Calu3 (cell line): ENCODE results near the gene RAD50. TPM values are rescaled to one million over a fixed set of nuclear protein-coding genes. Genes with fewer than 3 reads are reported as not detected.

Source experiments
- BruUV-seq: library from RNA; stranded (reverse); fragments of 400-500 nt; replicated peaks from 2 replicates; lab custom pipeline; 2021; lab: Mats Ljungman, UMichigan
- CTCF ChIA-PET: fragments of 300-600 bp; sonication (Branson Sonifier 250); formaldehyde crosslinking; loops from one replicate; lab custom pipeline; 2022; ENCODE audit warnings: antibody characterized with exemption; lab: Charles Lee
- DNase-seq: peaks from one replicate; pipeline ENCODE4 v3.0.0; 2022
- H3K27ac Mint-ChIP-seq: one replicate; pipeline ENCODE4 v1.8.0; 2022; ENCODE audit warnings: mixed read lengths; ENCODE audit not compliant: unreplicated experiment
- H3K27me3 Mint-ChIP-seq: one replicate; pipeline ENCODE4 v1.8.0; 2022; ENCODE audit warnings: mixed read lengths; ENCODE audit not compliant: unreplicated experiment
- H3K36me3 Mint-ChIP-seq: one replicate; pipeline ENCODE4 v1.8.0; 2022; ENCODE audit warnings: mild to moderate bottlenecking, moderate library complexity, mixed read lengths; ENCODE audit not compliant: insufficient read depth, unreplicated experiment
- H3K4me1 Mint-ChIP-seq: one replicate; pipeline ENCODE4 v1.8.0; 2022; ENCODE audit warnings: mild to moderate bottlenecking, low read depth, mixed read lengths; ENCODE audit not compliant: unreplicated experiment
- H3K4me3 Mint-ChIP-seq: one replicate; pipeline ENCODE4 v1.8.0; 2022; ENCODE audit warnings: mild to moderate bottlenecking, low read depth, moderate library complexity, mixed read lengths; ENCODE audit not compliant: unreplicated experiment
- H3K9me3 Mint-ChIP-seq: one replicate; pipeline ENCODE4 v1.8.0; 2022; ENCODE audit warnings: low read depth, mixed read lengths; ENCODE audit not compliant: unreplicated experiment
- intact Hi-C: fragments of 100-400 bp; cut with micrococcal nuclease; formaldehyde crosslinking; loops from one replicate; pipeline ENCODE4 v1.10.0; 2022; ENCODE audit not compliant: unreplicated experiment
- total RNA-seq: library from RNA; stranded (reverse); gene quantifications from 2 replicates; pipeline ENCODE4 v1.2.3, GENCODE V29; 2022
- TF ChIP-seq, protein P1 (sequence below): fragments of 200-600 bp; IDR thresholded peaks from one replicate; pipeline ENCODE4 v1.8.0; 2022; ENCODE audit warnings: antibody characterized with exemption; ENCODE audit not compliant: unreplicated experiment

RAD50 gene
- total RNA-seq, 1 experiment from 2014 or later, result 35.9 TPM

GRCh38 chr5:132668706-132669454, 112.1 kb downstream of the RAD50 start:
- no TSS peak for BruUV-seq
- no peak for DNase-seq
- CTCF ChIA-PET, result no interaction called here
- TF ChIP-seq, protein P1, sequence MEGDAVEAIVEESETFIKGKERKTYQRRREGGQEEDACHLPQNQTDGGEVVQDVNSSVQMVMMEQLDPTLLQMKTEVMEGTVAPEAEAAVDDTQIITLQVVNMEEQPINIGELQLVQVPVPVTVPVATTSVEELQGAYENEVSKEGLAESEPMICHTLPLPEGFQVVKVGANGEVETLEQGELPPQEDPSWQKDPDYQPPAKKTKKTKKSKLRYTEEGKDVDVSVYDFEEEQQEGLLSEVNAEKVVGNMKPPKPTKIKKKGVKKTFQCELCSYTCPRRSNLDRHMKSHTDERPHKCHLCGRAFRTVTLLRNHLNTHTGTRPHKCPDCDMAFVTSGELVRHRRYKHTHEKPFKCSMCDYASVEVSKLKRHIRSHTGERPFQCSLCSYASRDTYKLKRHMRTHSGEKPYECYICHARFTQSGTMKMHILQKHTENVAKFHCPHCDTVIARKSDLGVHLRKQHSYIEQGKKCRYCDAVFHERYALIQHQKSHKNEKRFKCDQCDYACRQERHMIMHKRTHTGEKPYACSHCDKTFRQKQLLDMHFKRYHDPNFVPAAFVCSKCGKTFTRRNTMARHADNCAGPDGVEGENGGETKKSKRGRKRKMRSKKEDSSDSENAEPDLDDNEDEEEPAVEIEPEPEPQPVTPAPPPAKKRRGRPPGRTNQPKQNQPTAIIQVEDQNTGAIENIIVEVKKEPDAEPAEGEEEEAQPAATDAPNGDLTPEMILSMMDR, result no peak
- Mint-ChIP-seq H3K9me3 (no peaks in the 10 kb centered on the region), H3K4me3 (no peak overlapping the region), H3K36me3 (no peaks in the 10 kb centered on the region), H3K27me3 (no peaks in the 10 kb centered on the region), H3K4me1 (peaks cover 4% of the 10 kb centered on the region), H3K27ac (no peak overlapping the region)
- intact Hi-C loops, result no loop called here

GRCh38 chr5:132669455-132669820, 112.7 kb downstream of the RAD50 start:
- Mint-ChIP-seq H3K4me1 (peaks cover 10% of the 10 kb centered on the region), H3K27me3 (no peaks in the 10 kb centered on the region), H3K36me3 (no peaks in the 10 kb centered on the region), H3K4me3 (no peak overlapping the region), H3K9me3 (no peaks in the 10 kb centered on the region), H3K27ac (no peak overlapping the region)
- CTCF ChIA-PET, result no interaction called here
- TF ChIP-seq, protein P1, result no peak
- BruUV-seq, result no TSS peak
- intact Hi-C loops, result no loop called here
- DNase-seq, result no peak

GRCh38 chr5:132669966-132670882, 113.4 kb downstream of the RAD50 start:
- intact Hi-C loops, result no loop called here
- no peak for DNase-seq
- H3K27ac Mint-ChIP-seq, result no peak overlapping the region

GRCh38 chr5:132671000-132671399, 114.2 kb downstream of the RAD50 start:
- H3K9me3 Mint-ChIP-seq, result no peaks in the 10 kb centered on the region
- H3K27me3 Mint-ChIP-seq, result no peaks in the 10 kb centered on the region
- peaks cover 26% of the 10 kb centered on the region for H3K4me1 Mint-ChIP-seq
- intact Hi-C loops, result no loop called here
- H3K27ac Mint-ChIP-seq, result no peak overlapping the region
- CTCF ChIA-PET, result no interaction called here
- no peak overlapping the region for H3K4me3 Mint-ChIP-seq
- BruUV-seq, result no TSS peak
- TF ChIP-seq, protein P1, result no peak
- H3K36me3 Mint-ChIP-seq, result no peaks in the 10 kb centered on the region
- no peak for DNase-seq

More at GRCh38 chr5:132669966-132670882, 113.4 kb downstream of the RAD50 start:
- Mint-ChIP-seq H3K9me3 (no peaks in the 10 kb centered on the region), H3K27me3 (no peaks in the 10 kb centered on the region), H3K4me1 (peaks cover 18% of the 10 kb centered on the region), H3K36me3 (no peaks in the 10 kb centered on the region), H3K4me3 (no peak overlapping the region)
- TF ChIP-seq, protein P1, result no peak
- no TSS peak for BruUV-seq
- CTCF ChIA-PET, result interaction anchor here (0.6 kb wide), 1 partner anchor 102 kb away, joined by 3 read pairs; no protein-coding TSS in a partner anchor
